ENCODE results near the gene GXYLT1.
"Not testable (repeated sequence)": the region's sequence is repeated elsewhere in the genome, so short reads cannot be mapped to it uniquely, and the experiment has no call there.

Gene GXYLT1

GRCh38 chr12:42143452-42144157 is 1.1 kb downstream of the GXYLT1 start:
- no peak for DNase-seq

- DNase-seq: no peak
Observed at GRCh38 chr12:42141981-42142606, 2.6 kb downstream of the GXYLT1 start.

GRCh38 chr12:42140901-42141300 is 3.8 kb downstream of the GXYLT1 start:
- no peak for DNase-seq

GRCh38 chr12:42135259-42135814 is 9.3 kb downstream of the GXYLT1 start:
- DNase-seq: no peak

GRCh38 chr12:42130672-42131402 is 13.8 kb downstream of the GXYLT1 start:
- no peak for DNase-seq

- no peak for DNase-seq
Observed at GRCh38 chr12:42129595-42130204, 15.0 kb downstream of the GXYLT1 start.

GRCh38 chr12:42128888-42129287 is 15.8 kb downstream of the GXYLT1 start:
- DNase-seq: no peak

GRCh38 chr12:42128327-42128726 is 16.3 kb downstream of the GXYLT1 start:
- DNase-seq: no peak

GRCh38 chr12:42126963-42127362 is 17.7 kb downstream of the GXYLT1 start:
- DNase-seq: no peak

- no peak for DNase-seq
Observed at GRCh38 chr12:42125388-42125767, 19.3 kb downstream of the GXYLT1 start.

- DNase-seq: no peak
Observed at GRCh38 chr12:42124764-42125387, 19.8 kb downstream of the GXYLT1 start.

- DNase-seq: no peak
Observed at GRCh38 chr12:42119085-42119633, 25.5 kb downstream of the GXYLT1 start.

- DNase-seq: no peak
Observed at GRCh38 chr12:42118136-42118879, 26.4 kb downstream of the GXYLT1 start.

- DNase-seq: no peak
Observed at GRCh38 chr12:42109031-42109430, 35.6 kb downstream of the GXYLT1 start.

GRCh38 chr12:42106791-42107190 is 37.9 kb downstream of the GXYLT1 start:
- not testable (repeated sequence) for DNase-seq

- no peak for DNase-seq
Observed at GRCh38 chr12:42104784-42105183, 39.9 kb downstream of the GXYLT1 start.

- no peak for DNase-seq
Observed at GRCh38 chr12:42104087-42104486, 40.6 kb downstream of the GXYLT1 start.

- DNase-seq: no peak
Observed at GRCh38 chr12:42103155-42103554, 41.5 kb downstream of the GXYLT1 start.

- DNase-seq: no peak
Observed at GRCh38 chr12:42102720-42103119, 42.0 kb downstream of the GXYLT1 start.

- no peak for DNase-seq
Observed at GRCh38 chr12:42099433-42099832, 45.2 kb downstream of the GXYLT1 start.

GRCh38 chr12:42097971-42098370 is 46.7 kb downstream of the GXYLT1 start:
- DNase-seq: no peak

GRCh38 chr12:42094277-42094676 is 50.4 kb downstream of the GXYLT1 start:
- no peak for DNase-seq
